SK-N-SH (cell line): ENCODE data around the gene TCP10L. TPM values are rescaled to one million over a fixed set of nuclear protein-coding genes. Genes with fewer than 3 reads are reported as not detected.

Experiments used
- CTCF ChIA-PET: fragments of 300-600, 350-600 bp; formaldehyde crosslinking; extraction: SDS; loops from one replicate; lab custom pipeline; 2021; lab: Yijun Ruan, JAX
- POLR2A ChIA-PET: fragments of 350-600 bp; sonication (Branson Sonifier 250); formaldehyde crosslinking; extraction: SDS; loops from one replicate; lab custom pipeline; 2020; ENCODE audit warnings: antibody characterized with exemption, inconsistent platforms; lab: Yijun Ruan, JAX
- DNase-seq: peaks from one replicate; pipeline ENCODE4 v3.0.0; 2012
- H2AFZ ChIP-seq: fragments of 200-600 bp; sonication (generic); 2 replicates; pipeline ENCODE4 v1.8.1; 2016; ENCODE audit warnings: antibody characterized with exemption, mild to moderate bottlenecking, low read depth
- H3F3A ChIP-seq: fragments of 200-600 bp; sonication (generic); replicated peaks from 2 replicates; pipeline ENCODE3; 2016; ENCODE audit warnings: antibody characterized with exemption, mild to moderate bottlenecking; ENCODE audit not compliant: insufficient read depth
- H3K27ac ChIP-seq, 2 experiments: fragments of 200-500 bp in 1 of 2; fragments of 200-600 bp in 1 of 2; sonication (Bioruptor generic) in 1 of 2; sonication (generic), shearing (Covaris generic) in 1 of 2; 2 replicates each; pipeline versions ENCODE4 v1.5.1 to v1.6.1; 2014 to 2016; ENCODE audit warnings: low read depth in 2 of 2, inconsistent platforms in 1 of 2, low read length in 1 of 2, mild to moderate bottlenecking in 1 of 2, mixed read lengths in 1 of 2
- H3K27me3 ChIP-seq: fragments of 200-600 bp; sonication (generic), shearing (Covaris generic); 2 replicates; pipeline ENCODE4 v1.6.1; 2016; ENCODE audit warnings: mixed run types; ENCODE audit not compliant: insufficient read depth
- H3K36me3 ChIP-seq, 2 experiments: fragments of 200-500 bp in 1 of 2; fragments of 200-600 bp in 1 of 2; sonication (Bioruptor generic) in 1 of 2; sonication (generic) in 1 of 2; replicated peaks in 1 of 2; 2 replicates each; pipeline versions ENCODE3 to v1.5.1; 2014 to 2016; ENCODE audit warnings: low read length in 1 of 2, mild to moderate bottlenecking in 1 of 2; ENCODE audit not compliant: insufficient read depth in 2 of 2, control insufficient read depth in 1 of 2
- H3K4me1 ChIP-seq, 2 experiments: fragments of 200-500 bp in 1 of 2; fragments of 200-600 bp in 1 of 2; sonication (Bioruptor generic) in 1 of 2; sonication (generic), shearing (Covaris generic) in 1 of 2; 2 replicates each; pipeline versions ENCODE4 v1.5.1 to v1.6.1; 2014 to 2016; ENCODE audit warnings: low read depth in 1 of 2, low read length in 1 of 2, mixed run types in 1 of 2; ENCODE audit not compliant: insufficient read depth in 2 of 2, control insufficient read depth in 1 of 2
- H3K4me2 ChIP-seq: fragments of 200-600 bp; sonication (generic), shearing (Covaris generic); 2 replicates; pipeline ENCODE4 v1.6.1; 2017; ENCODE audit warnings: mixed run types
- H3K4me3 ChIP-seq, 2 experiments: fragments of 200-500 bp in 1 of 2; fragments of 200-600 bp in 1 of 2; sonication (Bioruptor generic) in 1 of 2; sonication (generic), shearing (Covaris generic) in 1 of 2; 2 replicates each; pipeline versions ENCODE4 v1.5.1 to v1.8.1; 2014 to 2016; ENCODE audit warnings: low read depth in 2 of 2, inconsistent platforms in 1 of 2, low read length in 1 of 2, mild to moderate bottlenecking in 1 of 2, mixed read lengths in 1 of 2, moderate library complexity in 1 of 2
- H3K79me2 ChIP-seq: fragments of 200-600 bp; sonication (generic); 2 replicates; pipeline ENCODE4 v1.8.1; 2017; ENCODE audit warnings: mild to moderate bottlenecking; ENCODE audit not compliant: insufficient read depth
- H3K9ac ChIP-seq: fragments of 200-600 bp; sonication (generic); 2 replicates; pipeline ENCODE4 v1.6.1; 2017; ENCODE audit warnings: mixed run types
- H3K9me2 ChIP-seq: fragments of 200-600 bp; sonication (generic); 2 replicates; pipeline ENCODE4 v1.6.1; 2017; ENCODE audit warnings: mixed run types
- H3K9me3 ChIP-seq: fragments of 200-600 bp; sonication (generic); 2 replicates; pipeline ENCODE4 v1.6.1; 2017; ENCODE audit warnings: mixed run types, mild to moderate bottlenecking, moderate library complexity
- H4K20me1 ChIP-seq: fragments of 200-600 bp; sonication (generic); 2 replicates; pipeline ENCODE4 v1.6.1; 2017; ENCODE audit warnings: mild to moderate bottlenecking, mixed run types; ENCODE audit not compliant: insufficient read depth
- CHD2 ChIP-seq: fragments of 150-350 bp; IDR thresholded peaks from 2 replicates; pipeline ENCODE4 v1.6.1; 2018; ENCODE audit warnings: low read length; ENCODE audit not compliant: partially characterized antibody
- ELF1 ChIP-seq: IDR thresholded peaks from 2 replicates; pipeline ENCODE4 v1.4.0; 2012
- EP300 ChIP-seq, 2 experiments: IDR thresholded peaks; 2 replicates each; pipeline versions ENCODE4 v1.4.0 to v1.6.1; 2012; ENCODE audit warnings: borderline replicate concordance in 1 of 2, low read depth in 1 of 2, low read length in 1 of 2
- FOSL2 ChIP-seq: IDR thresholded peaks from 2 replicates; pipeline ENCODE4 v1.4.0; 2012; ENCODE audit warnings: low read depth, mild to moderate bottlenecking, moderate library complexity, borderline replicate concordance
- FOXM1 ChIP-seq: IDR thresholded peaks from 2 replicates; pipeline ENCODE4 v1.4.0; 2012; ENCODE audit warnings: low read depth, mild to moderate bottlenecking
- GATA2 ChIP-seq: sonication (generic); formaldehyde crosslinking; IDR thresholded peaks from 2 replicates; pipeline ENCODE4 v1.5.0; 2020; ENCODE audit warnings: mild to moderate bottlenecking, missing genetic modification reagents
- IRF3 ChIP-seq: fragments of 150-350 bp; IDR thresholded peaks from 2 replicates; pipeline ENCODE4 v1.6.1; 2016; ENCODE audit warnings: mild to moderate bottlenecking, low read depth, low read length
- MAX ChIP-seq: IDR thresholded peaks from 2 replicates; pipeline ENCODE4 v1.4.0; 2012; ENCODE audit warnings: low read depth
- MEF2A ChIP-seq: IDR thresholded peaks from 2 replicates; pipeline ENCODE4 v1.4.0; 2012; ENCODE audit warnings: low read depth, borderline replicate concordance
- MXI1 ChIP-seq: IDR thresholded peaks from 2 replicates; pipeline ENCODE4 v1.6.1; 2012; ENCODE audit warnings: mild to moderate bottlenecking, low read depth, low read length, improper control_type of control experiment
- NRF1 ChIP-seq: IDR thresholded peaks from 2 replicates; pipeline ENCODE4 v1.6.1; 2012; ENCODE audit warnings: low read depth, mild to moderate bottlenecking, low read length
- POLR2AphosphoS5 ChIP-seq: IDR thresholded peaks from 2 replicates; pipeline ENCODE4 v1.6.1; 2012; ENCODE audit warnings: low read depth, low read length
- RFX5 ChIP-seq: IDR thresholded peaks from 2 replicates; pipeline ENCODE4 v1.6.1; 2012; ENCODE audit warnings: mild to moderate bottlenecking, improper control_type of control experiment, low read length
- TCF12 ChIP-seq: IDR thresholded peaks from 2 replicates; pipeline ENCODE4 v1.4.0; 2012
- TEAD4 ChIP-seq: IDR thresholded peaks from 2 replicates; pipeline ENCODE4 v1.4.0; 2012; ENCODE audit warnings: mild to moderate bottlenecking, borderline replicate concordance; ENCODE audit not compliant: insufficient read depth
- YY1 ChIP-seq: IDR thresholded peaks from 2 replicates; pipeline ENCODE4 v1.4.0; 2012; ENCODE audit warnings: low read depth, mild to moderate bottlenecking
- WGBS: methylation state at CpG from one replicate; pipeline ENCODE4 v1.1.6; 2017; ENCODE audit warnings: low lambda C conversion rate; 5-methylcytosine and 5-hydroxymethylcytosine counted together
- polyA plus RNA-seq, 3 experiments: library from polyadenylated mRNA; depleted of rRNA; stranded (reverse); fragments of >200 nt; gene quantifications; 2 replicates each; pipeline ENCODE4 v1.2.3, GENCODE V29; 2012
- TF ChIP-seq, protein P1 (sequence below): IDR thresholded peaks from 2 replicates; pipeline ENCODE4 v1.4.0; 2012; ENCODE audit warnings: low read depth, borderline replicate concordance
- TF ChIP-seq, protein P2 (sequence below): IDR thresholded peaks from 2 replicates; pipeline ENCODE4 v1.4.0; 2012; ENCODE audit warnings: low read depth, borderline replicate concordance
- TF ChIP-seq, protein P3 (sequence below): IDR thresholded peaks from 2 replicates; pipeline ENCODE4; 2012
- TF ChIP-seq, protein P4 (sequence below): fragments of 200-600 bp; sonication (generic); IDR thresholded peaks from 2 replicates; pipeline ENCODE4 v1.6.1; 2017; ENCODE audit warnings: antibody characterized with exemption, mild to moderate bottlenecking, moderate library complexity

The TCP10L gene
- polyA plus RNA-seq, 1 of the 3 experiments (the other 2 are of a cell fraction), result 0.33 TPM

- Histone ChIP-seq H3K27me3 (no peaks in the 10 kb centered on the region), H3K9ac (no peak overlapping the region), H3K27ac (no peak overlapping the region), H2AFZ (no peak overlapping the region), H3K36me3 (peaks cover 0 to 13% of the 10 kb centered on the region in 2 experiments), H3K4me2 (no peak overlapping the region), H3F3A (no peaks in the 10 kb centered on the region), H3K9me3 (peaks cover 13% of the 10 kb centered on the region; the same call in 1 of the 2 replicates), H3K4me1 (no peaks in the 10 kb centered on the region), H4K20me1 (no peaks in the 10 kb centered on the region), H3K4me3 (no peak overlapping the region), H3K9me2 (no peaks in the 10 kb centered on the region), H3K79me2 (no peaks in the 10 kb centered on the region)
- CTCF ChIA-PET, result interaction anchor here (1.2 kb wide), 1 partner anchor 44 kb away, joined by 3 read pairs; no protein-coding TSS in a partner anchor
- DNase-seq, result no peak
- 88% methylated on average over 2 of the region's 2 CpGs for WGBS
- POLR2A ChIA-PET, result no interaction called here
- no peak for TF ChIP-seq CHD2
- no peak for TF ChIP-seq FOSL2
- TF ChIP-seq, protein P1, sequence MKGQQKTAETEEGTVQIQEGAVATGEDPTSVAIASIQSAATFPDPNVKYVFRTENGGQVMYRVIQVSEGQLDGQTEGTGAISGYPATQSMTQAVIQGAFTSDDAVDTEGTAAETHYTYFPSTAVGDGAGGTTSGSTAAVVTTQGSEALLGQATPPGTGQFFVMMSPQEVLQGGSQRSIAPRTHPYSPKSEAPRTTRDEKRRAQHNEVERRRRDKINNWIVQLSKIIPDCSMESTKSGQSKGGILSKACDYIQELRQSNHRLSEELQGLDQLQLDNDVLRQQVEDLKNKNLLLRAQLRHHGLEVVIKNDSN, result no peak
- no peak for TF ChIP-seq NRF1
- TF ChIP-seq YY1, result no peak
- TF ChIP-seq, protein P2, sequence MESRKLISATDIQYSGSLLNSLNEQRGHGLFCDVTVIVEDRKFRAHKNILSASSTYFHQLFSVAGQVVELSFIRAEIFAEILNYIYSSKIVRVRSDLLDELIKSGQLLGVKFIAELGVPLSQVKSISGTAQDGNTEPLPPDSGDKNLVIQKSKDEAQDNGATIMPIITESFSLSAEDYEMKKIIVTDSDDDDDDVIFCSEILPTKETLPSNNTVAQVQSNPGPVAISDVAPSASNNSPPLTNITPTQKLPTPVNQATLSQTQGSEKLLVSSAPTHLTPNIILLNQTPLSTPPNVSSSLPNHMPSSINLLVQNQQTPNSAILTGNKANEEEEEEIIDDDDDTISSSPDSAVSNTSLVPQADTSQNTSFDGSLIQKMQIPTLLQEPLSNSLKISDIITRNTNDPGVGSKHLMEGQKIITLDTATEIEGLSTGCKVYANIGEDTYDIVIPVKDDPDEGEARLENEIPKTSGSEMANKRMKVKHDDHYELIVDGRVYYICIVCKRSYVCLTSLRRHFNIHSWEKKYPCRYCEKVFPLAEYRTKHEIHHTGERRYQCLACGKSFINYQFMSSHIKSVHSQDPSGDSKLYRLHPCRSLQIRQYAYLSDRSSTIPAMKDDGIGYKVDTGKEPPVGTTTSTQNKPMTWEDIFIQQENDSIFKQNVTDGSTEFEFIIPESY, result no peak
- no peak for TF ChIP-seq MEF2A
- TF ChIP-seq TCF12, result no peak
- no peak for TF ChIP-seq EP300 (IDR thresholded peaks at IDR 0.05; ENCODE audit: borderline replicate concordance in 1 of 2, low read depth in 1 of 2, low read length in 1 of 2)
- TF ChIP-seq, protein P3, sequence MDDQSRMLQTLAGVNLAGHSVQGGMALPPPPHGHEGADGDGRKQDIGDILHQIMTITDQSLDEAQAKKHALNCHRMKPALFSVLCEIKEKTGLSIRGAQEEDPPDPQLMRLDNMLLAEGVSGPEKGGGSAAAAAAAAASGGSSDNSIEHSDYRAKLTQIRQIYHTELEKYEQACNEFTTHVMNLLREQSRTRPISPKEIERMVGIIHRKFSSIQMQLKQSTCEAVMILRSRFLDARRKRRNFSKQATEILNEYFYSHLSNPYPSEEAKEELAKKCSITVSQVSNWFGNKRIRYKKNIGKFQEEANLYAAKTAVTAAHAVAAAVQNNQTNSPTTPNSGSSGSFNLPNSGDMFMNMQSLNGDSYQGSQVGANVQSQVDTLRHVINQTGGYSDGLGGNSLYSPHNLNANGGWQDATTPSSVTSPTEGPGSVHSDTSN, result no peak
- no peak for TF ChIP-seq POLR2AphosphoS5
Observed at GRCh38 chr21:32562915-32563314, 22.4 kb downstream of the TCP10L start.

DNA sequence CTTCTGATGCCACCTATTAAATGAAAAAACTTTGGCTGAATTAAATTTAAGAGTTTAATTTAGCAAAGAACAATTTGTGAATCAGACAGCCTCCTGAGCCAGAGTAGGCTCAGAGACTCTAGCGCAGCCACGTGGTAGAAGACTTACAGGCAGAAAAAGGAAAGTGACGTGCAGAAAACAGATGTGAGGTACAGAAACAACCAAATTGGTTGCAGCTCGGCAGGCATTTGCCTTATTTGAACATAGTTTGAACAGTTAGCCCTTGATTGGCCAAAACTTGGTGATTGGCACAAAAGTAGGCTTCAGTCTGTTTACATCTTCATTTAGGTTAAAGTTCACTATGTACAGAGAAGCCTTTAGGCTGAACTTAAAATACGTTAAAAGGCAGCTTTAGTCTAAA is 22.9 kb downstream of the TCP10L start:
- ChIA-PET CTCF (interaction anchor here (1.2 kb wide), 1 partner anchor 43 kb away, joined by 3 read pairs; no protein-coding TSS in a partner anchor), POLR2A (no interaction called here)
- no peak overlapping the region for H3K9ac ChIP-seq
- peaks cover 13% of the 10 kb centered on the region; the same call in 1 of the 2 replicates for H3K9me3 ChIP-seq
- H3K79me2 ChIP-seq, result no peaks in the 10 kb centered on the region
- H3K4me3 ChIP-seq, result no peak overlapping the region
- no peak overlapping the region for H2AFZ ChIP-seq
- WGBS, result 95% methylated on average over 5 of the region's 5 CpGs
- no peaks in the 10 kb centered on the region for H3K9me2 ChIP-seq
- H3F3A ChIP-seq, result no peaks in the 10 kb centered on the region
- H3K27ac ChIP-seq, result no peak overlapping the region
- H3K27me3 ChIP-seq, result no peaks in the 10 kb centered on the region
- no peaks in the 10 kb centered on the region for H4K20me1 ChIP-seq
- H3K4me2 ChIP-seq, result no peak overlapping the region
- no peak for DNase-seq
- no peaks in the 10 kb centered on the region for H3K4me1 ChIP-seq
- H3K36me3 ChIP-seq, result peaks cover 0 to 13% of the 10 kb centered on the region in 2 experiments
- TF ChIP-seq, protein P1, result no peak
- TF ChIP-seq CHD2 (no peak), MAX (no peak), MXI1 (no peak), EP300 (IDR thresholded peaks at IDR 0.05; ENCODE audit: borderline replicate concordance in 1 of 2, low read depth in 1 of 2, low read length in 1 of 2) (no peak), IRF3 (no peak), TEAD4 (no peak), GATA2 (CRISPR knock-in tag) (no peak), FOXM1 (no peak), ELF1 (no peak), RFX5 (no peak), NRF1 (no peak)
- TF ChIP-seq, protein P4, sequence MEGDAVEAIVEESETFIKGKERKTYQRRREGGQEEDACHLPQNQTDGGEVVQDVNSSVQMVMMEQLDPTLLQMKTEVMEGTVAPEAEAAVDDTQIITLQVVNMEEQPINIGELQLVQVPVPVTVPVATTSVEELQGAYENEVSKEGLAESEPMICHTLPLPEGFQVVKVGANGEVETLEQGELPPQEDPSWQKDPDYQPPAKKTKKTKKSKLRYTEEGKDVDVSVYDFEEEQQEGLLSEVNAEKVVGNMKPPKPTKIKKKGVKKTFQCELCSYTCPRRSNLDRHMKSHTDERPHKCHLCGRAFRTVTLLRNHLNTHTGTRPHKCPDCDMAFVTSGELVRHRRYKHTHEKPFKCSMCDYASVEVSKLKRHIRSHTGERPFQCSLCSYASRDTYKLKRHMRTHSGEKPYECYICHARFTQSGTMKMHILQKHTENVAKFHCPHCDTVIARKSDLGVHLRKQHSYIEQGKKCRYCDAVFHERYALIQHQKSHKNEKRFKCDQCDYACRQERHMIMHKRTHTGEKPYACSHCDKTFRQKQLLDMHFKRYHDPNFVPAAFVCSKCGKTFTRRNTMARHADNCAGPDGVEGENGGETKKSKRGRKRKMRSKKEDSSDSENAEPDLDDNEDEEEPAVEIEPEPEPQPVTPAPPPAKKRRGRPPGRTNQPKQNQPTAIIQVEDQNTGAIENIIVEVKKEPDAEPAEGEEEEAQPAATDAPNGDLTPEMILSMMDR, result no peak
